CD4-positive, alpha-beta T cell treated with Interleukin-2 at 100 ng/mL for 4 hours (primary cell): ENCODE measurements around the gene FAM53B.

Source experiments
- DNase-seq: peaks from one replicate; pipeline ENCODE4 v3.0.0-alpha.2; 2020; ENCODE audit warnings: low spot score

The FAM53B gene

GRCh38 chr10:124575107-124576035 lies 168.8 kb downstream of the FAM53B start:
- no peak for DNase-seq

DNA sequence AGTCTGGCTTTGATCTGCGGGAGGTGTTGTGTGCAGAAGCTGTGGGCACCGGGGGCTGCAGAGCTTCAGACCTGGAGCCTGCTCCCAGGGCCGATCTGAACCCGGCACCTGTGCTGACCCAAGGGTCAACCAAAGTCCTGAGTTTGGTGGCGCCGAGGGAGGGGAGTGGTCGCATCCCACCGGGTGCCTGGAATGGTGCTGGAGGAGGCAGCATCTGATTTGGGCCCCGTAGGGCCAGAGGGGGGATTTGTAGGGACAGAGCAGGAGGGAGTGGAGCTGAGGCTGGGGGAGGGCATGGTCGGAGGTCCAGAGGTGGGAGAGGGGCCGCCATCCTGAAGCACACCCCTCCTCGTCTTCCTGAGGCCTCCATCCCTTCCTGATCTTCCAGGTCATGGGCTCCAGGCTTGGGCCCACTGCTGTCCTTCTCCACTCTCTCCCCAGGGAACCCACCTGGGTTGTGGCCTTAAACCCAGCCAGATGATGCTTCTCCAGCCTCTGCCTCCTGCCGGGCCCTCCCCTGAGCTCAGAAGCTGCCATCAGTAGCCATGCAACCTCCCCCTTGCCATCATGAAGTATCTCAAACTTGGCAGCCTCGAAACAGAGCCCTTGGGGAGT lies 169.6 kb downstream of the FAM53B start:
- no peak for DNase-seq

DNA sequence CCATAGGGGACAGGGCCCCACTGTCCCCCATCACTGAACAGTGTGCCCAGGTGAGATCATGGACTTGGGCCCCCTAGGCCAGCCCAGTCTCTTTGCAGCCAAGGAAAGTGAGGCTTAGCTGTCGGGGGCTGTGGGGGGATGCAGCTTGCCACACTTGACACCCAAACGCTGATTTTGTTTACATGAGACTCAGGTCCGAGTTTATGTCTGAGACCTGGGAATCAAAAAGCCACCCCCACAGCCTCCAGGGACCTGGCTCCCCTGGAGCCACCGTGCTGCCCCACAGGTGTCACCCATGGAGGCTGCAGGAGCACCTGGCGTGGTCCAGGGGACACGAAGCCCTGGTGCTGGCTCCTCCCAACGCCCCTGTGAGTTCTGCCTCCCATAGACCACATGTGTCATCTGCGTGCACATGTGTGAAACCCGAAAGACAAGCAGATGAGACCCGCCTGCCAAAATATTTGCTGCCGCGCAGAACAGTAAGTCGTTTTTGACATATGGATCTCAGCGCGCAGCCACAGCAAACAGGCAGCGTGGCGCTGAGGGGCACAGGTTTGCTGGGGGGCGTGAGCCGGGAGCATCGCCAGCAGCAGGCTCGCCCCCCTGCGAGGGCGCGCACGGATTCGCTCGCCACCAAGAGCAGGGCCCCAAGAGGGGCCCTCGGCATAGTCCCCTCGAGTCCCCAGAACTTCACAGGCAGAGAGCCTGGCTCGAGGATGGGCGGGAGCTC lies 170.3 kb downstream of the FAM53B start:
- DNase-seq = no peak

GRCh38 chr10:124572751-124573150 lies 171.4 kb downstream of the FAM53B start:
- no peak for DNase-seq

- DNase-seq = no peak
Measured at GRCh38 chr10:124570646-124571045, 173.5 kb downstream of the FAM53B start.

GRCh38 chr10:124569623-124570470 lies 174.3 kb downstream of the FAM53B start:
- DNase-seq = no peak
